ENCODE data around the gene THAP9.

THAP9 gene

GRCh38 chr4:82969414-82969813 is 68.9 kb downstream of the THAP9 start:
- no peak for DNase-seq
